Measurements from ENCODE around the gene SDC1. TPM values are rescaled to one million over a fixed set of nuclear protein-coding genes. Genes with fewer than 3 reads are reported as not detected.

The SDC1 gene
- total RNA-seq, 6 experiments from 2014 or later = 260 to 452 (median 415) TPM

GRCh38 chr2:20167356-20167755 lies 57.6 kb downstream of the SDC1 start:
- Histone ChIP-seq H3K4me1 (peaks cover 0 to 6% (median 2%) of the 10 kb centered on the region in 4 donors), H3K9me3 (no peaks in the 10 kb centered on the region), H3K4me3 (no peak overlapping the region), H3K27ac (no peak overlapping the region), H3K36me3 (no peaks in the 10 kb centered on the region), H3K27me3 (no peaks in the 10 kb centered on the region)
- TF ChIP-seq POLR2A (IDR thresholded peaks at IDR 0.05) (no peak), CTCF (IDR thresholded peaks at IDR 0.05) (no peak)
- intact Hi-C loops (cut with DNase I) = no loop called here
- WGBS (ENCODE audit: insufficient coverage, low coverage, low lambda C conversion rate, missing lambda C conversion rate) = 86% methylated on average over 4 of the region's 4 CpGs
- ATAC-seq (no peak), DNase-seq (no peak)

- ATAC-seq (no peak), DNase-seq (no peak)
- TF ChIP-seq CTCF (IDR thresholded peaks at IDR 0.05) = no peak
- TF ChIP-seq POLR2A (IDR thresholded peaks at IDR 0.05) = no peak
- Histone ChIP-seq H3K36me3 (no peaks in the 10 kb centered on the region), H3K4me3 (no peak overlapping the region), H3K9me3 (no peaks in the 10 kb centered on the region), H3K27me3 (no peaks in the 10 kb centered on the region), H3K4me1 (peaks cover 0 to 2% (median 0%) of the 10 kb centered on the region in 4 donors), H3K27ac (no peak overlapping the region)
- WGBS (ENCODE audit: insufficient coverage, low coverage, low lambda C conversion rate, missing lambda C conversion rate) = 82% methylated on average over 9 of the region's 9 CpGs
- intact Hi-C loops (cut with DNase I) = no loop called here
These were observed 59.0 kb downstream of the SDC1 start for GRCh38 chr2:20165677-20166509.

- Histone ChIP-seq H3K9me3 (no peaks in the 10 kb centered on the region), H3K4me3 (no peak overlapping the region), H3K36me3 (no peaks in the 10 kb centered on the region), H3K4me1 (no peaks in the 10 kb centered on the region), H3K27ac (no peak overlapping the region), H3K27me3 (no peaks in the 10 kb centered on the region)
- DNase-seq (no peak), ATAC-seq (no peak)
- 85% methylated on average over 3 of the region's 3 CpGs for WGBS (ENCODE audit: insufficient coverage, low coverage, low lambda C conversion rate, missing lambda C conversion rate)
- TF ChIP-seq POLR2A (IDR thresholded peaks at IDR 0.05) = no peak
- no peak for TF ChIP-seq CTCF (IDR thresholded peaks at IDR 0.05)
- intact Hi-C loops (cut with DNase I) = no loop called here
These were observed 60.0 kb downstream of the SDC1 start for GRCh38 chr2:20164734-20165478.

- WGBS (ENCODE audit: insufficient coverage, low coverage, low lambda C conversion rate, missing lambda C conversion rate) = 92% methylated on average over 6 of the region's 10 CpGs
- H3K4me3 ChIP-seq = no peak overlapping the region
- DNase-seq (no peak), ATAC-seq (peak in 2 of 4 donors; percentile 23 to 67)
- H3K36me3 ChIP-seq = no peaks in the 10 kb centered on the region
- no peaks in the 10 kb centered on the region for H3K27me3 ChIP-seq
- intact Hi-C loops (cut with DNase I) = no loop called here
- TF ChIP-seq CTCF (IDR thresholded peaks at IDR 0.05) (no peak), POLR2A (IDR thresholded peaks at IDR 0.05) (no peak)
- no peak overlapping the region for H3K27ac ChIP-seq
- H3K4me1 ChIP-seq = no peaks in the 10 kb centered on the region
- no peaks in the 10 kb centered on the region for H3K9me3 ChIP-seq
These were observed 60.7 kb downstream of the SDC1 start for GRCh38 chr2:20164061-20164733.

Data from right lobe of liver (tissue), 6 donors.